Adipocyte (in vitro differentiated cells): Measurements from ENCODE around the gene CELA3A.
"Not testable (repeated sequence)": the region's sequence is repeated elsewhere in the genome, so short reads cannot be mapped to it uniquely, and the experiment has no call there.

Experiments used
- DNase-seq: peaks from one replicate; pipeline ENCODE4 v3.0.0-alpha.2; 2015; ENCODE audit warnings: low read depth
- H3K27me3 ChIP-seq: replicated peaks from 2 replicates; pipeline ENCODE4 v1.7.0; 2013; ENCODE audit warnings: mild to moderate bottlenecking, low read length, moderate library complexity; ENCODE audit not compliant: control insufficient read depth, insufficient read depth
- H3K36me3 ChIP-seq: 2 replicates; pipeline ENCODE4 v1.7.0; 2013; ENCODE audit warnings: low read length, mild to moderate bottlenecking, moderate library complexity; ENCODE audit not compliant: control insufficient read depth, insufficient read depth, severe bottlenecking
- H3K4me1 ChIP-seq: 2 replicates; pipeline ENCODE4 v1.7.0; 2013; ENCODE audit warnings: mild to moderate bottlenecking, low read length, moderate library complexity; ENCODE audit not compliant: control insufficient read depth, insufficient read depth
- H3K4me3 ChIP-seq: 2 replicates; pipeline ENCODE4 v1.7.0; 2013; ENCODE audit warnings: mild to moderate bottlenecking, low read length, moderate library complexity
- H3K9ac ChIP-seq: 2 replicates; pipeline ENCODE4 v1.7.0; 2013; ENCODE audit warnings: mild to moderate bottlenecking, low read length, moderate library complexity
- H3K9me3 ChIP-seq: 2 replicates; pipeline ENCODE4 v1.7.0; 2013; ENCODE audit warnings: mild to moderate bottlenecking, low read length, moderate library complexity; ENCODE audit not compliant: control insufficient read depth

The CELA3A gene

DNA sequence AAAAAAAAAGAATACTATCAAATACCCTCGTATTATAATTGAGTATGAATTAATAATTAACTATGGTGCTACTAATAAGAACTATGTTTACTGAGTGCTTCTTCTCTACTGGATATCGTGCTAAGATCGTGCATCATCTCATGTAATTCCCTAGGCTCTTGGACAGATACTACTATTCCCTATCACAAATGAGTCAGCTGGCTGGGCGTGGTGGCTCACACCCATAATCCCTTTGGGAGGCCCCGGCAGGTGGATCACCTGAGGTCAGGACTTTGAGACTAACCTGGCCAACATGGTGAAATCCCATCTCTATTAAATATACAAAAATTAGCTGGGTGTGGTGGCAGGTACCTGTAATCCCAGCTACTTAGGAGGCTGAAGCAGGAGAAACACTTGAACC, 15.6 kb upstream of the CELA3A start:
- H3K9me3 ChIP-seq, H3K9ac ChIP-seq, DNase-seq, H3K27me3 ChIP-seq, H3K36me3 ChIP-seq, H3K4me1 ChIP-seq, H3K4me3 ChIP-seq: not testable (repeated sequence)

DNA sequence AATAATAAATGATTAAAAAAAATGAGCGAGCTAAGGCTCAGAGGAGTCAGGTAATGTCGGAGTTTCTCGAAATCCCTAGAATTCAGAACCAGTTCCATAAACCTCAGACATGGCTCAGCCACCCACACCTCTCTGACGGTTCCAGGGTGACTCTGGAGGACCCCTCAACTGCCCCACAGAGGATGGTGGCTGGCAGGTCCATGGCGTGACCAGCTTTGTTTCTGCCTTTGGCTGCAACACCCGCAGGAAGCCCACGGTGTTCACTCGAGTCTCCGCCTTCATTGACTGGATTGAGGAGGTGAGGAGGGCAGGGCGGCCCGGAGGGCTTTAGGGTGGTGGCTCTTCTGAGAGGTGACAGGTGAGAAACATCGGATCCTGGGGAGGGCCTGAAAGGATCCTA, 15.1 kb upstream of the CELA3A start:
- not testable (repeated sequence) for H3K36me3 ChIP-seq, H3K9me3 ChIP-seq, H3K9ac ChIP-seq, DNase-seq, H3K27me3 ChIP-seq, H3K4me3 ChIP-seq, H3K4me1 ChIP-seq

DNA sequence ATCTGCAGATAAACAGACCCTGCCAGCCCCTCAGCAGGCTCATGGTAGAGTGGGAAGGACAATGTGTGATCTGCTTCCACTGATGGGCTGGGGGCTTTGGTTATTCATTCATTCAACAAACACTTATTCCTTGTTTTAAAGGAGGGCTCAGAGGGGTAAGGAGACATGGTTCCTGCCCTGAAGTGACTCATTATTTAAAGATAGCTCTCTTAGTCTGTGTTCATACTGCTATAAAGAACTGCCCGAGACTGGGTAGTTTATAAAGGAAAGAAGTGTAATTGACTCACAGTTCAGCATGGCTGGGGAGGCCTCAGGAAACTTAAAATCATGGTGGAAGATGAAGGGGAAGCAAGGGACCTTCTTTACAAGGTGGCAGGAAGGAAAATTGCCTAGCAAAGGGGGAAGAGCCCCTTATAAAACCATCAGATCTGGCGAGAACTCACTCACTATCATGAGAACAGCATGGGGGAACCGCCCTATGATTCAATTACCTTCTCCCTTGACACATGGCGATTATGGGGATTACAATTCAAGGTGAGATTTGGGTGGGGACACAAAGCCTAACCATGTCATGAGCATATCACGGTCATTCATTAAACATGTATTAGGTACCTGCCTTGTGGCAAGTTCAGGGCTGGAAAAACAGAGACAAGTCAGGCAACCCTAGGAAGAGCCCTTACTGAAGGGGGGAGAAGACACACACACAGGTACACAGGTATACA, 11.6 kb upstream of the CELA3A start:
- not testable (repeated sequence) for H3K9ac ChIP-seq, H3K4me1 ChIP-seq, H3K36me3 ChIP-seq, DNase-seq, H3K9me3 ChIP-seq, H3K4me3 ChIP-seq, H3K27me3 ChIP-seq

DNA sequence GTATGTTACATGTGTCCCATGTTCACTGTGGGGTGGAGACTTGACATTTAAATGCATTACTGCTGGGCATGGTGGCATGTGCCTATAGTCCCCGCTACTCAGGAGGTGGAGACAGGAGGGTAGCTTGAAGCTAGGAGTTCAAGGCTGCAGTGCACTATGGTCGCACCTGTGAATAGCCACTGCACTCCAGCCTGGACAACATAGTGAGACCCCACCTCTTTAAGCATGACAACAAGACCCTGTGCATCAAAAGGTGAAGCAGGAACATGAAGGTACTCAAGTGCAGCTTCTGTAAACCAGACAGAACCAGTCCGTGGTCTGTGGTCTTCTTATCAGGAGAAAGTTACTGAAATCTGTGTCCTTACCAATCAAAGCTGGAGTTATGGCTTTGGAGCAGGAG, 9.3 kb upstream of the CELA3A start:
- H3K9me3 ChIP-seq, H3K36me3 ChIP-seq, H3K9ac ChIP-seq, H3K4me3 ChIP-seq, H3K4me1 ChIP-seq, H3K27me3 ChIP-seq, DNase-seq: not testable (repeated sequence)

DNA sequence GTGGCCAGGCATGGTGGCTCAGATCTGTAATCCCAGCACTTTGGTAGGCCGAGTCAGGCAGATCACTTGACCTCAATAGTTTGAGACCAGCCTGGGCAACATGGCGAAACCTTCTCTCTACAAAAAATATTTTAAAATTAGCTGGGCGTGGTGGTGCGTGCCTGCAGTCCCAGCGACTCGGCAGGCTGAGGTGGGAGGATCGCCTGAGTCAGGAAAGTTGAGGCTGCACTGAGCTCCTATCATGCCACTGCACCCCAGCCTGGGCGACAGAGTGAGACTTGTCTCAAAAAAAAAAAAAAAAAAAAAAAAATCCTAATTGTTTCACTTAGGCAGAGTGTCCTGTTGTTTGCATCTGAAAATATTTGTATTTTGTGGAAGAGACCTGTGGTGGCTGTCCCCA, 6.7 kb upstream of the CELA3A start:
- H3K9ac ChIP-seq, DNase-seq, H3K4me1 ChIP-seq, H3K27me3 ChIP-seq, H3K9me3 ChIP-seq, H3K36me3 ChIP-seq, H3K4me3 ChIP-seq: not testable (repeated sequence)

DNA sequence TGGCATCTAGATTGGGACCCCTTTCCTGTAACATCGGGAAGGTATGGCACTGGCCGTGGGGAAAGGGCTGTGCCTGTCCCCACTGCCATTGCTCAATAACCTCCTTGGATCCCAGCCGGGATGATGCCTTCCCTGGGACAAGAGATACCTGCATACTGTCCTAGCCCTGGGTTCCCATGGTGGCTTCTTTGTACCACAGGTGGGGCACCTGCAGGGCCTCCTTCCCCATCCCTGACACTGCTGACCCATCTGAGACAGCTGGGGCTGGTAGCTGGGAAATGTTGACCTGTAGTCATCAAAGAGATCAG, 4.8 kb upstream of the CELA3A start:
- H3K9me3 ChIP-seq, H3K4me1 ChIP-seq, H3K36me3 ChIP-seq, H3K9ac ChIP-seq, DNase-seq, H3K27me3 ChIP-seq, H3K4me3 ChIP-seq: not testable (repeated sequence)

DNA sequence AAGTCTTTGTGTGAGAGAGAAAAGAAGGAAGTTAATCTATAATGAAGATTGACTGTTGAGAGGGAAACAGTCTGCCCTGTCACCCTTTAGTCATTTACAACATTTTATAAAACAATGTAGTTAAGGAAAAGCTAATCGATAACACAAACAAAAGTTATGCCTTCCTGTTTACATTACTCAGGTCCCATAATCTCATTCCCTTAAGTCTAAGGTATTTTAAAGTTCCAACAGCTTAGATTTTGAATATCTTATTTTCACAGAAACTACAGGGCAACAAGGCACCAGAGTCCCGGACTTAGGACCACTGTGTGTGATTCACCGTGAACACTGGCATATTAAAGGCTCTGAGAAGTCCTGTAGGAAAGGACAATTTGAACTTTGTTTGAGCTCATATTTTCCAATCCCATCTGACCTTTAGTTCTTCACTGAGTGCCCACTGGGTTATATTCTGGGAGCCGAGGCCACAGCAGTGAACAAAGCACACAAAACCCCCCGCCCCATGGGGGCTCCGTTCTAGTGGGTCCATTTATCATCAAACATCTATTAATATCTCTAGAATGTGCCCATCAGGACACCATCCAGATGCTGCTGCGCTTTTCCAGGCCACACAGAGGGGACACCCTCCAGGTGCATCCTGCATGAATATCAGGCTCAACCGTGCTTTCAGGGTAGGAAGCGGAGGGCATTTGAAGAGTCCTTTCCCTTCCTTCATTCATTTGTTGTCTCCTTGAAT, 3.4 kb upstream of the CELA3A start:
- H3K4me1 ChIP-seq, H3K27me3 ChIP-seq, H3K36me3 ChIP-seq, H3K9ac ChIP-seq, H3K4me3 ChIP-seq, DNase-seq, H3K9me3 ChIP-seq: not testable (repeated sequence)

DNA sequence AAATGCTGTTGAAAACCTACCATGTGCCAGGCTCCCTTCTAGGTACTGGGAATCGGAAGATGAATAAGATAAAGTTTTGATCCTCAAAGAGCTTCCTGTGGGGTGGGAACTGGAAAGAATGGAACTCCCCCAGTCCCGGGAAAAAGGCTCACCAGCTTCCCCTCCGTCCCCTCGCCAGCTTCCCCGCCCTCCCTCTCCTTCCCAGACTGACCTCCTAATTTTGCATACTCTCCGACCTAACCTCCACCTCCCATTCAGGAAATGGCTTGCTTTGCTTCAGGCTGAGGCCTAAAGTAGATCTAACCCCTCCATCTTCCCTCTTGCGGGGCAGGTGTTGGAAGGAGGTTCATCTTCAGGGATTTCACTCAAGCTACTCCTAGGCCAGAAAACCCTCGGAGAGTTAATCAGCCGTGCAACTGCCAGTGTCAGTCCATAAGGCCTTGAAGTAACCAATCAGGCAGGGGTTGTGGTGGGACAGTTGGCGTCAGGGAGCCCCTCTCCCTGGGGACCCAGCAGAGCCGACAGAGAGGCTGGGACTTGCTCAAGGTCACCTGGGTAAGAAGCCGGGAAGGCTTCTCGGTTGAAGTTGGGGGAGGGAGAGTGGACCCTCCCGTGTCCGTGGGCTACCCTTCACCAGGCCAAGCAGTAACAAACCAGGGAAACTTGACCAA, 2.7 kb upstream of the CELA3A start:
- not testable (repeated sequence) for H3K27me3 ChIP-seq, H3K9ac ChIP-seq, H3K36me3 ChIP-seq, H3K9me3 ChIP-seq, H3K4me1 ChIP-seq, H3K4me3 ChIP-seq, DNase-seq

DNA sequence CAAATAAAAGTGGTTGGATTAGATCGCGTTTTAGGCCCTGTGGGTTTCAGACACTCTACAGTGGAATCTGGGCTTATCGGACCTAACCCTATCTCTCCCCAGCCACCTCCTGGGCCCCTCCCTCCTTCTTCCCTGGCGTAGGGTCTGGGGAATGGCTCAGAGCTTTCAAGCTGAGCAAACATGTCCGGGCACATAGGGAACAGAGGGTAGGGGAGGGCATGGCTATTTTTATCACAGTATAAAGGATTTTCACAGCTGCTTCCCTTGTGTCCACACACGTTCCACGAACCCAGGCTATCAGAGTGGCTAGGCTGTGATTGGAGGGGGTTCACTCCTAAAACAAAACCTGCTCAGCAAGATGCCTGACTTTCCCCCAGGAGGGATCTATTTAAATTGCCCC, 1.8 kb upstream of the CELA3A start:
- H3K9me3 ChIP-seq, H3K9ac ChIP-seq, H3K36me3 ChIP-seq, H3K4me1 ChIP-seq, H3K4me3 ChIP-seq, H3K27me3 ChIP-seq, DNase-seq: not testable (repeated sequence)

DNA sequence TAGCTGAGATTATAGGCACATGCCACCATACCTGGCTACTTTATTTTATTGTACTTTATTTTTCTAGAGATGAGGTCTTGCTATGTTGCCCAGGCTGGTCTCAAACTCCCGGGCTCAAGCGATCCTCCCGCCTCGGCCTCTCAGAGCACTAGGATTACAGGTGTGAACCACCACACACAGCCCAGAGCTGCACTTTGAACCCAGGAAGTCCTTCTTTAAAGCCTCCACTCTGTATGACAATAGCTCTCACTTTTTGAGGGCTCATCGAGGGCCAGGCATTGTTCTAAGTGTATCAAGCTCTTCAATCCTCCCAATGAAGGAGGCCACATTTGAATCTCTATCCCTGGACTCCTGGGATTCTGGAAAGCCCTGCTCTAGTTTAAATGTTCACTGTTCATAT, 1.0 kb downstream of the CELA3A start:
- not testable (repeated sequence) for H3K9ac ChIP-seq, H3K9me3 ChIP-seq, DNase-seq, H3K36me3 ChIP-seq, H3K4me3 ChIP-seq, H3K27me3 ChIP-seq, H3K4me1 ChIP-seq

DNA sequence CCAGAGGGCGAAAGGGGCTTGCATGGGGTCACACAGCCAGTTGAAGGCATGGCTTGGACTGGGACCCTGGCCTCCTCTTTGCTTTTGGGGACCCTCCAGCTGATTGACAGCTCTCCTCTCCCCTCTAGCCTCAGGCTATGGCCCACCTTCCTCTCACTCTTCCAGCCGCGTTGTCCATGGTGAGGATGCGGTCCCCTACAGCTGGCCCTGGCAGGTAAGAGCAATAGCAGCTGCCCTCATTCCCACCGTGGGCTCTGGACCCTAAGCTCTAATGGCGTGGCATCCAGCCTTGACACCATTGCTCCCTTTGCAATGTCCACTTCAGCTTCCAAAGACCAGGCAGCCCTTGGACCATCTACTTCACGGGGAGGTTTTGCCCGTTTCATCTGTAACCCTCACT, 1.4 kb downstream of the CELA3A start:
- DNase-seq, H3K4me3 ChIP-seq, H3K9me3 ChIP-seq, H3K9ac ChIP-seq, H3K27me3 ChIP-seq, H3K4me1 ChIP-seq, H3K36me3 ChIP-seq: not testable (repeated sequence)
